ENCODE data around the gene FAM117B. TPM values are rescaled to one million over a fixed set of nuclear protein-coding genes. Genes with fewer than 3 reads are reported as not detected.

Gene FAM117B
- 2.7 and 3.9 TPM in 2 replicates for total RNA-seq

- DNase-seq = peak; percentile 97
These were observed at the start of gene FAM117B for GRCh38 chr2:202634556-202635427. Gene FAM117B (plus strand): TSS chr2:202634969. CDS start chr2:202635188, 219 bp downstream.

- peak; percentile 80 for DNase-seq
These were observed 45.9 kb upstream of the FAM117B start for GRCh38 chr2:202588647-202589581.

GRCh38 chr2:202589582-202589949 is 45.2 kb upstream of the FAM117B start:
- DNase-seq = no peak

GRCh38 chr2:202592566-202592965 is 42.2 kb upstream of the FAM117B start:
- DNase-seq = peak; percentile 13

GRCh38 chr2:202599105-202599504 is 35.7 kb upstream of the FAM117B start:
- no peak for DNase-seq

GRCh38 chr2:202599911-202600310 is 34.9 kb upstream of the FAM117B start:
- DNase-seq = no peak

- no peak for DNase-seq
These were observed 30.1 kb upstream of the FAM117B start for GRCh38 chr2:202604699-202605098.

GRCh38 chr2:202605174-202605573 is 29.6 kb upstream of the FAM117B start:
- no peak for DNase-seq

GRCh38 chr2:202608142-202608852 is 26.5 kb upstream of the FAM117B start:
- DNase-seq = no peak

- DNase-seq = no peak
These were observed 25.2 kb upstream of the FAM117B start for GRCh38 chr2:202609381-202610145.

GRCh38 chr2:202610380-202610779 is 24.4 kb upstream of the FAM117B start:
- DNase-seq = no peak

GRCh38 chr2:202612145-202612544 is 22.6 kb upstream of the FAM117B start:
- DNase-seq = no peak

- DNase-seq = no peak
These were observed 21.3 kb upstream of the FAM117B start for GRCh38 chr2:202613479-202613878.

GRCh38 chr2:202624133-202624532 is 10.6 kb upstream of the FAM117B start:
- DNase-seq = no peak

- no peak for DNase-seq
These were observed 7.7 kb upstream of the FAM117B start for GRCh38 chr2:202627042-202627441.

- DNase-seq = no peak
These were observed 6.0 kb upstream of the FAM117B start for GRCh38 chr2:202628646-202629198.

GRCh38 chr2:202632682-202633290 is 2.0 kb upstream of the FAM117B start:
- DNase-seq = peak; percentile 33

GRCh38 chr2:202633470-202633869 is 1.3 kb upstream of the FAM117B start:
- DNase-seq = no peak

GRCh38 chr2:202635428-202636212 is 851 bp downstream of the FAM117B start:
- peak; percentile 65 for DNase-seq

- DNase-seq = no peak
These were observed 1.4 kb downstream of the FAM117B start for GRCh38 chr2:202636213-202636513.

- DNase-seq = no peak
These were observed 4.0 kb downstream of the FAM117B start for GRCh38 chr2:202638721-202639120.
